ENCODE data around the gene KDM8. TPM values are rescaled to one million over a fixed set of nuclear protein-coding genes. Genes with fewer than 3 reads are reported as not detected.

Gene KDM8
- polyA plus RNA-seq, 1 experiment: 2.5 TPM

- H3K4me3 ChIP-seq (ENCODE audit: low read depth, low read length): no peak overlapping the region
- ChIA-PET CTCF (interaction anchor here (1.7 to 4.0 kb wide), 2 partner anchors 12 to 145 kb away, joined by 7 to 30 read pairs; no protein-coding TSS in a partner anchor), POLR2A (interaction anchor here (0.8 to 1.7 kb wide), 4 partner anchors 19 to 97 kb away, joined by 3 to 11 read pairs (median 4); partner anchors contain the start of gene KDM8)
- no peak for DNase-seq (ENCODE audit: low read depth, low spot score)
- TF ChIP-seq CTCF (IDR thresholded peaks at IDR 0.05; ENCODE audit: low read depth, low read length): no peak
- H3K27me3 ChIP-seq (ENCODE audit: control insufficient read depth, insufficient read depth, low read length): no peaks in the 10 kb centered on the region
- H3K9me3 ChIP-seq (ENCODE audit: control insufficient read depth, insufficient read depth, low read length): no peaks in the 10 kb centered on the region
- peak overlapping the region; percentile 80 for H3K27ac ChIP-seq (ENCODE audit: low read depth, low read length)
These were observed 19.2 kb downstream of the KDM8 start for GRCh38 chr16:27222249-27223225.

GRCh38 chr16:27223226-27223610 is 19.9 kb downstream of the KDM8 start:
- CTCF ChIA-PET: interaction anchor here (1.7 to 4.0 kb wide), 2 partner anchors 12 to 145 kb away, joined by 7 to 30 read pairs; no protein-coding TSS in a partner anchor
- Histone ChIP-seq H3K27me3 (ENCODE audit: control insufficient read depth, insufficient read depth, low read length) (no peaks in the 10 kb centered on the region), H3K27ac (ENCODE audit: low read depth, low read length) (peak overlapping the region; percentile 0), H3K4me3 (ENCODE audit: low read depth, low read length) (no peak overlapping the region), H3K9me3 (ENCODE audit: control insufficient read depth, insufficient read depth, low read length) (no peaks in the 10 kb centered on the region)
- TF ChIP-seq CTCF (IDR thresholded peaks at IDR 0.05; ENCODE audit: low read depth, low read length): no peak
- no peak for DNase-seq (ENCODE audit: low read depth, low spot score)
- POLR2A ChIA-PET: interaction anchor here (0.8 to 1.5 kb wide), 2 partner anchors 20 to 96 kb away, joined by 3 to 4 read pairs; no protein-coding TSS in a partner anchor

GRCh38 chr16:27223701-27224100 is 20.4 kb downstream of the KDM8 start:
- Histone ChIP-seq H3K27me3 (ENCODE audit: control insufficient read depth, insufficient read depth, low read length) (no peaks in the 10 kb centered on the region), H3K9me3 (ENCODE audit: control insufficient read depth, insufficient read depth, low read length) (no peaks in the 10 kb centered on the region), H3K27ac (ENCODE audit: low read depth, low read length) (no peak overlapping the region), H3K4me3 (ENCODE audit: low read depth, low read length) (no peak overlapping the region)
- DNase-seq (ENCODE audit: low read depth, low spot score): no peak
- ChIA-PET POLR2A (no interaction called here), CTCF (interaction anchor here (4.0 kb wide), 1 partner anchor 11 kb away, joined by 30 read pairs; no protein-coding TSS in a partner anchor)
- no peak for TF ChIP-seq CTCF (IDR thresholded peaks at IDR 0.05; ENCODE audit: low read depth, low read length)

GRCh38 chr16:27224271-27224737 is 21.0 kb downstream of the KDM8 start:
- ChIA-PET POLR2A (no interaction called here), CTCF (interaction anchor here (1.7 to 4.0 kb wide), 3 partner anchors 10 to 144 kb away, joined by 3 to 30 read pairs (median 17); no protein-coding TSS in a partner anchor)
- Histone ChIP-seq H3K9me3 (ENCODE audit: control insufficient read depth, insufficient read depth, low read length) (no peaks in the 10 kb centered on the region), H3K4me3 (ENCODE audit: low read depth, low read length) (no peak overlapping the region), H3K27me3 (ENCODE audit: control insufficient read depth, insufficient read depth, low read length) (no peaks in the 10 kb centered on the region), H3K27ac (ENCODE audit: low read depth, low read length) (no peak overlapping the region)
- DNase-seq (ENCODE audit: low read depth, low spot score): no peak
- TF ChIP-seq CTCF (IDR thresholded peaks at IDR 0.05; ENCODE audit: low read depth, low read length): no peak
